ENCODE data around the gene DIABLO.

The DIABLO gene

DNA sequence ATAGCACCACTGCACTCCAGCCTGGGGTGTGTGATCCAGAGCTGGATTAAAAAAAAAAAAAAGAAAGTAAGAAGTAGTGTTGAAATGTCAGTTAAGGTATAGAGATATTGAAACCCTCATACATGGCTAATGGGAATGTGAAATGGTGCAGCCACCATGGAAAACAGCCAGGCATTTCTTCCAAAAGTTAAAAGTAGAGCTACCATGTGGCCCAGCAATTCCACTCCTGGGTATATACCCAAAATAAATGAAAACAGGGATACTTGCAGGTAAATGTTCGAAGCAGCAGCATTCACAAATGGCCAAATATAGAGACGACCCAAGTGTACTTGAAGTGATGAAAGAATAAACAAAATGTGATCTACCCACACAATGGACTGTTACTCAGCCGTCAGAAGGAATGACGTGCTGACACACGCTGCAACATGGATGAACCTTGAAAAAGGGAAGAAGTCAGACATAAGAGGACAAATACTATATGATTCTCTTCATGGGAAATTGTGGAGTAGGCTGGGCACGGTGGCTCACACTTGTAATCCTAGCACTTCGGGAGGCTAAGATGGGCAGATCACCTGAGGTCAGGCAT is 67.1 kb downstream of the DIABLO start:
- no peak overlapping the region for H3K4me3 ChIP-seq (ENCODE audit: low read depth, low read length)
- no peak for DNase-seq (ENCODE audit: low read depth)
- TF ChIP-seq POLR2A (IDR thresholded peaks at IDR 0.05; ENCODE audit: extremely low read depth, insufficient read length) = no peak
- TF ChIP-seq, protein P1, sequence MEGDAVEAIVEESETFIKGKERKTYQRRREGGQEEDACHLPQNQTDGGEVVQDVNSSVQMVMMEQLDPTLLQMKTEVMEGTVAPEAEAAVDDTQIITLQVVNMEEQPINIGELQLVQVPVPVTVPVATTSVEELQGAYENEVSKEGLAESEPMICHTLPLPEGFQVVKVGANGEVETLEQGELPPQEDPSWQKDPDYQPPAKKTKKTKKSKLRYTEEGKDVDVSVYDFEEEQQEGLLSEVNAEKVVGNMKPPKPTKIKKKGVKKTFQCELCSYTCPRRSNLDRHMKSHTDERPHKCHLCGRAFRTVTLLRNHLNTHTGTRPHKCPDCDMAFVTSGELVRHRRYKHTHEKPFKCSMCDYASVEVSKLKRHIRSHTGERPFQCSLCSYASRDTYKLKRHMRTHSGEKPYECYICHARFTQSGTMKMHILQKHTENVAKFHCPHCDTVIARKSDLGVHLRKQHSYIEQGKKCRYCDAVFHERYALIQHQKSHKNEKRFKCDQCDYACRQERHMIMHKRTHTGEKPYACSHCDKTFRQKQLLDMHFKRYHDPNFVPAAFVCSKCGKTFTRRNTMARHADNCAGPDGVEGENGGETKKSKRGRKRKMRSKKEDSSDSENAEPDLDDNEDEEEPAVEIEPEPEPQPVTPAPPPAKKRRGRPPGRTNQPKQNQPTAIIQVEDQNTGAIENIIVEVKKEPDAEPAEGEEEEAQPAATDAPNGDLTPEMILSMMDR (IDR thresholded peaks at IDR 0.05; ENCODE audit: low read depth, low read length) = no peak
- TF ChIP-seq MYC (IDR thresholded peaks at IDR 0.05; ENCODE audit: low read depth, low read length) = no peak
- no peak for TF ChIP-seq MAX (IDR thresholded peaks at IDR 0.05; ENCODE audit: low read depth, low read length)

Measured in NB4 (cell line).